HepG2 (cell line): ENCODE data around the gene NEK8. TPM values are rescaled to one million over a fixed set of nuclear protein-coding genes. Genes with fewer than 3 reads are reported as not detected.

Experiments
- BCLAF1 ChIP-seq: fragments of 450-650 bp; IDR thresholded peaks from 2 replicates; pipeline ENCODE4 v1.6.1; 2017; ENCODE audit warnings: mild to moderate bottlenecking
- CENPT ChIP-seq: sonication (generic); formaldehyde crosslinking; IDR thresholded peaks from 2 replicates; pipeline ENCODE4 v1.8.0; 2022; ENCODE audit warnings: low read depth, mild to moderate bottlenecking, moderate library complexity, missing genetic modification reagents
- DNMT1 ChIP-seq: sonication (generic); formaldehyde crosslinking; IDR thresholded peaks from 2 replicates; pipeline ENCODE4 v1.5.1; 2020; ENCODE audit warnings: mild to moderate bottlenecking, missing genetic modification reagents
- HMGXB3 ChIP-seq: sonication (generic); formaldehyde crosslinking; IDR thresholded peaks from 2 replicates; pipeline ENCODE4 v1.4.0; 2020; ENCODE audit warnings: missing genetic modification reagents, borderline replicate concordance
- ISL2 ChIP-seq: sonication (generic); formaldehyde crosslinking; IDR thresholded peaks from 2 replicates; pipeline ENCODE4 v1.5.0; 2020; ENCODE audit warnings: missing genetic modification reagents
- PAWR ChIP-seq: sonication (generic); formaldehyde crosslinking; IDR thresholded peaks from 2 replicates; pipeline ENCODE4 v1.4.0; 2020; ENCODE audit warnings: missing genetic modification reagents, mild to moderate bottlenecking, borderline replicate concordance
- PHF20 ChIP-seq: sonication (generic); formaldehyde crosslinking; IDR thresholded peaks from 2 replicates; pipeline ENCODE4 v1.5.0; 2020; ENCODE audit warnings: mild to moderate bottlenecking, missing genetic modification reagents
- SKI ChIP-seq: fragments of 450-650 bp; IDR thresholded peaks from one replicate; pipeline ENCODE4 v1.6.1; 2018; ENCODE audit warnings: mild to moderate bottlenecking; ENCODE audit not compliant: partially characterized antibody
- SOX13 ChIP-seq, 3 experiments: fragments of 450-650 bp in 1 of 3; sonication (generic) in 1 of 3; formaldehyde crosslinking in 1 of 3; IDR thresholded peaks in 2 of 3; conservative IDR thresholded peaks in 1 of 3; 2 replicates each; pipeline versions ENCODE4 v1.5.0 to v1.6.1; 2016 to 2020; ENCODE audit warnings: antibody characterized with exemption in 1 of 3, mild to moderate bottlenecking in 1 of 3, missing compliant biosample characterization in 1 of 3, missing genetic modification reagents in 1 of 3, moderate library complexity in 1 of 3
- TBL1XR1 ChIP-seq: fragments of 150-350 bp; IDR thresholded peaks from 2 replicates; pipeline ENCODE4 v1.6.1; 2014; ENCODE audit warnings: borderline replicate concordance, low read length; ENCODE audit not compliant: partially characterized antibody
- ZFP41 ChIP-seq: sonication (generic); formaldehyde crosslinking; IDR thresholded peaks from 2 replicates; pipeline ENCODE4 v1.4.0; 2020; ENCODE audit warnings: mild to moderate bottlenecking, missing genetic modification reagents, borderline replicate concordance
- ZFX ChIP-seq: sonication (generic); formaldehyde crosslinking; IDR thresholded peaks from 2 replicates; pipeline ENCODE4 v1.4.0; 2020; ENCODE audit warnings: mild to moderate bottlenecking, low read depth, missing genetic modification reagents, moderate library complexity
- ZNF382 ChIP-seq: sonication (generic); formaldehyde crosslinking; IDR thresholded peaks from 2 replicates; pipeline ENCODE4 v1.5.0; 2020; ENCODE audit warnings: missing genetic modification reagents, mild to moderate bottlenecking, borderline replicate concordance
- ZNF570 ChIP-seq: sonication (generic); formaldehyde crosslinking; IDR thresholded peaks from 2 replicates; pipeline ENCODE4 v1.4.0; 2020; ENCODE audit warnings: mild to moderate bottlenecking, missing genetic modification reagents, borderline replicate concordance
- ZNF614 ChIP-seq: IDR thresholded peaks from 2 replicates; pipeline ENCODE4 v1.6.1; 2018; ENCODE audit warnings: missing biosample characterization, missing genetic modification reagents, inconsistent platforms, borderline replicate concordance
- ZNF7 ChIP-seq: IDR thresholded peaks from 2 replicates; pipeline ENCODE4 v1.6.1; 2016; ENCODE audit warnings: missing biosample characterization, missing genetic modification reagents
- ZSCAN31 ChIP-seq: sonication (generic); formaldehyde crosslinking; IDR thresholded peaks from 2 replicates; pipeline ENCODE4 v1.5.0; 2020; ENCODE audit warnings: low read depth, mild to moderate bottlenecking, missing genetic modification reagents
- polyA plus RNA-seq, 8 experiments: library from polyadenylated mRNA; depleted of rRNA in 3 of 8; stranded (reverse) in 7 of 8; unstranded in 1 of 8; fragments of >200 nt; fragmentation: Illumina TruSeq in 4 of 8; extraction: Trizol in 4 of 8; gene quantifications; 2 replicates each; pipeline versions ENCODE4 v1.2.1 to v1.2.3, GENCODE V29; 2011 to 2016; ENCODE audit warnings: low read depth in 4 of 8, missing spikeins in 1 of 8, mixed read lengths in 1 of 8; ENCODE audit not compliant: insufficient read depth in 1 of 8
- total RNA-seq, 5 experiments: library from RNA; depleted of rRNA; stranded (reverse); fragments of >200 nt; fragmentation: Illumina TruSeq; extraction: Trizol; gene quantifications; 2 replicates each; pipeline ENCODE4 v1.2.3, GENCODE V29; 2016; ENCODE audit warnings: low read depth in 1 of 5
- TF ChIP-seq, protein P1 (sequence below): sonication (generic); formaldehyde crosslinking; IDR thresholded peaks from 2 replicates; pipeline ENCODE4 v1.5.0; 2020; ENCODE audit warnings: mild to moderate bottlenecking, missing genetic modification reagents
- TF ChIP-seq, protein P2 (sequence below): IDR thresholded peaks from 2 replicates; pipeline ENCODE4 v1.6.1; 2016

NEK8 gene
- total and polyA plus RNA-seq, 2 of the 13 experiments (the other 11 are each of a cell fraction or from before 2014, with no cell fraction given): 5.8 to 13.5 TPM

- TF ChIP-seq PAWR (CRISPR knock-in tag): no peak
- TF ChIP-seq ZFP41: no peak
- peak; percentile 67 for TF ChIP-seq ISL2
- TF ChIP-seq PHF20 (CRISPR knock-in tag): no peak
- no peak for TF ChIP-seq BCLAF1
- TF ChIP-seq SOX13 (IDR thresholded peaks at IDR 0.05): peak; percentile 18; the same call in 1 of the 2 replicates
- TF ChIP-seq SOX13 (CRISPR knock-in tag; conservative IDR thresholded peaks at IDR 0.05 in 1 of 2, IDR thresholded peaks at IDR 0.05 in 1 of 2): peak in 1 of 2 experiments; percentile 88; a peak in 2 of 4 replicates
- TF ChIP-seq CENPT (CRISPR knock-in tag): no peak
- TF ChIP-seq ZNF382: no peak
- TF ChIP-seq SKI: peak; percentile 93
- TF ChIP-seq ZNF7: peak; percentile 53; the same call in 1 of the 2 replicates
- TF ChIP-seq, protein P1, sequence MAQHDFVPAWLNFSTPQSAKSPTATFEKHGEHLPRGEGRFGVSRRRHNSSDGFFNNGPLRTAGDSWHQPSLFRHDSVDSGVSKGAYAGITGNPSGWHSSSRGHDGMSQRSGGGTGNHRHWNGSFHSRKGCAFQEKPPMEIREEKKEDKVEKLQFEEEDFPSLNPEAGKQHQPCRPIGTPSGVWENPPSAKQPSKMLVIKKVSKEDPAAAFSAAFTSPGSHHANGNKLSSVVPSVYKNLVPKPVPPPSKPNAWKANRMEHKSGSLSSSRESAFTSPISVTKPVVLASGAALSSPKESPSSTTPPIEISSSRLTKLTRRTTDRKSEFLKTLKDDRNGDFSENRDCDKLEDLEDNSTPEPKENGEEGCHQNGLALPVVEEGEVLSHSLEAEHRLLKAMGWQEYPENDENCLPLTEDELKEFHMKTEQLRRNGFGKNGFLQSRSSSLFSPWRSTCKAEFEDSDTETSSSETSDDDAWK (CRISPR knock-in tag): no peak
- no peak for TF ChIP-seq DNMT1 (CRISPR knock-in tag)
- peak; percentile 67 for TF ChIP-seq TBL1XR1
- TF ChIP-seq, protein P2, sequence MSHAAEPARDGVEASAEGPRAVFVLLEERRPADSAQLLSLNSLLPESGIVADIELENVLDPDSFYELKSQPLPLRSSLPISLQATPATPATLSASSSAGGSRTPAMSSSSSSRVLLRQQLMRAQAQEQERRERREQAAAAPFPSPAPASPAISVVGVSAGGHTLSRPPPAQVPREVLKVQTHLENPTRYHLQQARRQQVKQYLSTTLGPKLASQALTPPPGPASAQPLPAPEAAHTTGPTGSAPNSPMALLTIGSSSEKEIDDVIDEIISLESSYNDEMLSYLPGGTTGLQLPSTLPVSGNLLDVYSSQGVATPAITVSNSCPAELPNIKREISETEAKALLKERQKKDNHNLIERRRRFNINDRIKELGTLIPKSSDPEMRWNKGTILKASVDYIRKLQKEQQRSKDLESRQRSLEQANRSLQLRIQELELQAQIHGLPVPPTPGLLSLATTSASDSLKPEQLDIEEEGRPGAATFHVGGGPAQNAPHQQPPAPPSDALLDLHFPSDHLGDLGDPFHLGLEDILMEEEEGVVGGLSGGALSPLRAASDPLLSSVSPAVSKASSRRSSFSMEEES: peak; percentile 63
- peak; percentile 82 for TF ChIP-seq ZSCAN31
- TF ChIP-seq ZFX (CRISPR knock-in tag): peak; percentile 74
- TF ChIP-seq ZNF614: peak; percentile 88
- TF ChIP-seq ZNF570 (CRISPR knock-in tag): no peak
- no peak for TF ChIP-seq HMGXB3 (CRISPR knock-in tag)
These were observed 30.2 kb upstream of the NEK8 start (continued) for GRCh38 chr17:28698253-28698941.
